Lower leg skin (tissue), 4 donors: ENCODE data around the gene CRYGA. TPM values are rescaled to one million over a fixed set of nuclear protein-coding genes. Genes with fewer than 3 reads are reported as not detected.

Source experiments
- DNase-seq, 2 donors: peaks; one replicate each; pipeline ENCODE4 v3.0.0-alpha.2; 2019; ENCODE audit warnings: low spot score in 2 of 2
- H3K4me3 ChIP-seq: fragments of 200-600 bp; sonication (generic); 2 replicates; pipeline ENCODE4 v1.5.1; 2017; ENCODE audit warnings: mild to moderate bottlenecking, low read depth; ENCODE audit not compliant: poor library complexity, severe bottlenecking
- CTCF ChIP-seq, 3 donors: fragments of 450-650 bp; IDR thresholded peaks; one replicate each; pipeline ENCODE4 v1.5.1; 2016; ENCODE audit warnings: antibody characterized with exemption in 3 of 3, mild to moderate bottlenecking in 3 of 3, moderate library complexity in 2 of 3
- POLR2A ChIP-seq, 2 donors: fragments of 450-650 bp; IDR thresholded peaks; one replicate each; pipeline ENCODE4 v1.6.1; 2016 to 2017; ENCODE audit warnings: antibody characterized with exemption in 2 of 2, mild to moderate bottlenecking in 1 of 2, moderate library complexity in 1 of 2
- WGBS, 2 donors: methylation state at CpG; one replicate each; pipeline ENCODE4 v1.1.5; 2018; 5-methylcytosine and 5-hydroxymethylcytosine counted together
- intact Hi-C: fragments of 100-400 bp; cut with DNase I; formaldehyde crosslinking; loops from one replicate; pipeline ENCODE4 v1.15.0; 2023; ENCODE audit warnings: low total_unique reads
- total RNA-seq, 4 donors: library from RNA; depleted of rRNA; stranded (reverse); fragments of >200 nt; gene quantifications; one replicate each; pipeline ENCODE4 v1.1.0, GENCODE V29; 2016

Gene CRYGA
- total RNA-seq, 4 donors from 2014 or later, result not detected

- 39 to 43% methylated on average over 21 of the region's 21 CpGs for WGBS, 2 donors
These were observed 11.9 kb upstream of the CRYGA start for GRCh38 chr2:208175069-208175839.

GRCh38 chr2:208174144-208174543 lies 10.8 kb upstream of the CRYGA start:
- no peak for TF ChIP-seq CTCF (IDR thresholded peaks at IDR 0.05)
- no peak for TF ChIP-seq POLR2A (IDR thresholded peaks at IDR 0.05)
- no peak overlapping the region for H3K4me3 ChIP-seq
- no peak for DNase-seq
- intact Hi-C loops, result no loop called here
- WGBS, 2 donors, result 80 to 81% methylated on average over 9 of the region's 9 CpGs

More at GRCh38 chr2:208175069-208175839, 11.9 kb upstream of the CRYGA start:
- DNase-seq, result peak; percentile 86 to 92
- TF ChIP-seq POLR2A (IDR thresholded peaks at IDR 0.05) (no peak), CTCF (IDR thresholded peaks at IDR 0.05) (no peak)
- no peak overlapping the region for H3K4me3 ChIP-seq
- intact Hi-C loops, result no loop called here

GRCh38 chr2:208172125-208172524 lies 8.7 kb upstream of the CRYGA start:
- 50 to 68% methylated on average over 4 of the region's 4 CpGs for WGBS, 2 donors
- peak in 1 of 2 donors; percentile 39 for DNase-seq
- TF ChIP-seq POLR2A (IDR thresholded peaks at IDR 0.05) (no peak), CTCF (IDR thresholded peaks at IDR 0.05) (no peak)
- H3K4me3 ChIP-seq, result no peak overlapping the region
- intact Hi-C loops, result no loop called here

GRCh38 chr2:208164951-208165755 lies 1.8 kb upstream of the CRYGA start:
- 46 to 53% methylated on average over 2 of the region's 2 CpGs for WGBS, 2 donors
- no peak overlapping the region for H3K4me3 ChIP-seq
- intact Hi-C loops, result no loop called here
- TF ChIP-seq POLR2A (IDR thresholded peaks at IDR 0.05) (no peak), CTCF (IDR thresholded peaks at IDR 0.05) (no peak)
- no peak for DNase-seq

- DNase-seq, result no peak
- TF ChIP-seq CTCF (IDR thresholded peaks at IDR 0.05) (no peak), POLR2A (IDR thresholded peaks at IDR 0.05) (no peak)
- 42 to 45% methylated on average over 2 of the region's 2 CpGs for WGBS, 2 donors
- H3K4me3 ChIP-seq, result no peak overlapping the region
- intact Hi-C loops, result no loop called here
These were observed 7.0 kb downstream of the CRYGA start for GRCh38 chr2:208156439-208156838.
